DOHH2 (cell line): ENCODE measurements around the gene ZNF276.

Experiments
- EZH2phosphoT487 ChIP-seq: fragments of 200-600 bp; sonication (generic); IDR thresholded peaks from 2 replicates; pipeline ENCODE4 v1.6.1; 2017; ENCODE audit warnings: borderline replicate concordance, mild to moderate bottlenecking, antibody characterized with exemption, low read length, moderate library complexity, mixed read lengths
- TF ChIP-seq, protein P1 (sequence below): fragments of 200-600 bp; sonication (generic); IDR thresholded peaks from one replicate; pipeline ENCODE4 v1.5.1; 2014; ENCODE audit warnings: antibody characterized with exemption, mild to moderate bottlenecking, low read depth, low read length; ENCODE audit not compliant: poor library complexity, severe bottlenecking

DNA sequence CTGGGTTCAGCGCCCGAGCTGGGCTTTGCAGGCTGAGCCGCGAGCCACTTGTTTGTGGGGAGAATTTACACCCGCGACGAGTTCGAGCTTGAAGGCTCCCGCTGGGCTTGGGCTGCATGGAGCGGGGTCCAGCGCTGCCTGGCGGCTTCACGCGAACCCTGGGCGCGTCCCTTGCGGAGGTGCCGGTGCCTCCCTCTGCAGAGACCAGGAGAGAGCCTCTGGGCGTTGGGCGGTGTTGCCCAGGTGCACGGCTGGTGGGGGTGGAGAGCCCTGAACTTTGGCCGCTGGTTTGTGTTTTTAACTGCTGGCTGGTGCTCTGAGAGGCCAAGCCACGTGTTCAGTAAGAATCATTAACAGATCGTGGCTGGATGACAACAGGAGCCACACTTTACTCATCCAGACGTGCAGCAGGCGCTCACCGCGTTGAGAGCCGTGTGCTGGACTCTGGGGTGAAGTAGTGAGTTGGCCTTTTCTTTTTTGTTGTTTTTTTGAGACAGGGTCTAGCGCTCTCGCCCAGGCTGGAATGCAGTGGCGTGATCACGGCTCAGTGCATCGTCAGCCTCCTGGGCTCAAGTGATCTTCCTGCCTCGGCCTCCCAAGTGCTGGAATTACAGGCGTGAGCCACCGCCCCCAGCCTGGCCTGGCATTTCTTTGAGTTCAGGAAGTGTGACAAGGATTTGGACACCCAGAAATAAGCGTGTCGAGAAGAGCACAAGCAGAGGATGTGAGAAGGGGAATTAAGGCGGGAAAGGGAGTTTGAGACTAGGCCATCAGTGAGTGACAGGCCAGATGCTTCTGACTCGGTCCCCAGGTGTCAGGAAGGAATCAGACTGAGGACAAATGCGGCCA lies 34.0 kb upstream of the ZNF276 start:
- TF ChIP-seq, protein P1, sequence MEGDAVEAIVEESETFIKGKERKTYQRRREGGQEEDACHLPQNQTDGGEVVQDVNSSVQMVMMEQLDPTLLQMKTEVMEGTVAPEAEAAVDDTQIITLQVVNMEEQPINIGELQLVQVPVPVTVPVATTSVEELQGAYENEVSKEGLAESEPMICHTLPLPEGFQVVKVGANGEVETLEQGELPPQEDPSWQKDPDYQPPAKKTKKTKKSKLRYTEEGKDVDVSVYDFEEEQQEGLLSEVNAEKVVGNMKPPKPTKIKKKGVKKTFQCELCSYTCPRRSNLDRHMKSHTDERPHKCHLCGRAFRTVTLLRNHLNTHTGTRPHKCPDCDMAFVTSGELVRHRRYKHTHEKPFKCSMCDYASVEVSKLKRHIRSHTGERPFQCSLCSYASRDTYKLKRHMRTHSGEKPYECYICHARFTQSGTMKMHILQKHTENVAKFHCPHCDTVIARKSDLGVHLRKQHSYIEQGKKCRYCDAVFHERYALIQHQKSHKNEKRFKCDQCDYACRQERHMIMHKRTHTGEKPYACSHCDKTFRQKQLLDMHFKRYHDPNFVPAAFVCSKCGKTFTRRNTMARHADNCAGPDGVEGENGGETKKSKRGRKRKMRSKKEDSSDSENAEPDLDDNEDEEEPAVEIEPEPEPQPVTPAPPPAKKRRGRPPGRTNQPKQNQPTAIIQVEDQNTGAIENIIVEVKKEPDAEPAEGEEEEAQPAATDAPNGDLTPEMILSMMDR: no peak
- TF ChIP-seq EZH2phosphoT487: no peak
